HCT116 (cell line): ENCODE results near the gene ARHGEF17.

Experiments used
- EGR1 ChIP-seq: IDR thresholded peaks from 2 replicates; pipeline ENCODE4 v1.6.1; 2012; ENCODE audit warnings: low read depth
- EZH2 ChIP-seq: fragments of 200-600 bp; sonication (generic); IDR thresholded peaks from 2 replicates; pipeline ENCODE4 v1.6.1; 2017; ENCODE audit warnings: antibody characterized with exemption, mixed run types
- JUND ChIP-seq: IDR thresholded peaks from 2 replicates; pipeline ENCODE4 v1.6.1; 2012
- POLR2A ChIP-seq: IDR thresholded peaks from 2 replicates; pipeline ENCODE4 v1.7.0; 2011; ENCODE audit warnings: borderline replicate concordance; ENCODE audit not compliant: insufficient read depth, insufficient read length; ENCODE audit errors: extremely low read depth
- POLR2AphosphoS5 ChIP-seq: IDR thresholded peaks from 2 replicates; pipeline ENCODE4 v1.6.1; 2011; ENCODE audit warnings: mild to moderate bottlenecking, low read depth, low read length, moderate library complexity
- ZNF274 ChIP-seq: fragments of 200-500 bp; sonication (Bioruptor generic); IDR thresholded peaks from 2 replicates; pipeline ENCODE4 v1.6.1; 2014; ENCODE audit warnings: mild to moderate bottlenecking, low read depth, low read length, inconsistent platforms
- TF ChIP-seq, protein P1 (sequence below), 3 experiments: fragments of 200-600 bp in 1 of 3; sonication (generic) in 1 of 3; IDR thresholded peaks in 2 of 3; conservative IDR thresholded peaks in 1 of 3; 2 replicates each; pipeline ENCODE4 v1.5.1; 2012 to 2017; ENCODE audit warnings: low read depth in 2 of 3, low read length in 2 of 3, antibody characterized with exemption in 1 of 3, borderline replicate concordance in 1 of 3, control low read depth in 1 of 3, mild to moderate bottlenecking in 1 of 3, mixed read lengths in 1 of 3, mixed run types in 1 of 3, moderate library complexity in 1 of 3; ENCODE audit not compliant: insufficient read depth in 1 of 3

GRCh38 chr11:73381589-73381988, 73.5 kb downstream of the ARHGEF17 start:
- TF ChIP-seq POLR2A (no peak), EZH2 (no peak), EGR1 (no peak), JUND (no peak), POLR2AphosphoS5 (no peak), ZNF274 (no peak)
- TF ChIP-seq, protein P1, sequence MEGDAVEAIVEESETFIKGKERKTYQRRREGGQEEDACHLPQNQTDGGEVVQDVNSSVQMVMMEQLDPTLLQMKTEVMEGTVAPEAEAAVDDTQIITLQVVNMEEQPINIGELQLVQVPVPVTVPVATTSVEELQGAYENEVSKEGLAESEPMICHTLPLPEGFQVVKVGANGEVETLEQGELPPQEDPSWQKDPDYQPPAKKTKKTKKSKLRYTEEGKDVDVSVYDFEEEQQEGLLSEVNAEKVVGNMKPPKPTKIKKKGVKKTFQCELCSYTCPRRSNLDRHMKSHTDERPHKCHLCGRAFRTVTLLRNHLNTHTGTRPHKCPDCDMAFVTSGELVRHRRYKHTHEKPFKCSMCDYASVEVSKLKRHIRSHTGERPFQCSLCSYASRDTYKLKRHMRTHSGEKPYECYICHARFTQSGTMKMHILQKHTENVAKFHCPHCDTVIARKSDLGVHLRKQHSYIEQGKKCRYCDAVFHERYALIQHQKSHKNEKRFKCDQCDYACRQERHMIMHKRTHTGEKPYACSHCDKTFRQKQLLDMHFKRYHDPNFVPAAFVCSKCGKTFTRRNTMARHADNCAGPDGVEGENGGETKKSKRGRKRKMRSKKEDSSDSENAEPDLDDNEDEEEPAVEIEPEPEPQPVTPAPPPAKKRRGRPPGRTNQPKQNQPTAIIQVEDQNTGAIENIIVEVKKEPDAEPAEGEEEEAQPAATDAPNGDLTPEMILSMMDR (IDR thresholded peaks at IDR 0.05 in 2 of 3, conservative IDR thresholded peaks at IDR 0.05 in 1 of 3; ENCODE audit: borderline replicate concordance in 1 of 3, insufficient read depth in 1 of 3, low read depth in 2 of 3, low read length in 2 of 3): no peak
